ENCODE measurements around the gene RHOV.

DNA sequence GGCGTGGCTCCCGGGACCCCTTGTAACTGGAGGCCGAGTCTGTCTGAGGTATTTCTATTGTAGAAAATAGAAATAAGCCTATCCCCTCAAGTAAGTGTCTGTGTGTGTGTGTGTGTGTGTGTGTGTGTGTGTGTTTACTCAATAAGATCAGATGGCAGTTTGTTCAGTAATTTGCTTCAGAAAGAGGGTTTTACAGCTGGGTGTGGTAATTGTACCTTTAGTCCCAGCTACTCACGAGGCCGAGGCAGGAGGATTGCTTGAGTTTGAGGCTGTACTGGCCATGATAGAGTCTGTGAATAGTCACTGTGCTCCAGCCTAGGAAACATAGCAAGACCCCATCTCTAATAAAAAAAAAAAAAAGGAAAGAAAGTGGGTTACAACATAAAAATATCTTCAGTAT lies 21.5 kb downstream of the RHOV start:
- TF ChIP-seq, protein P1, sequence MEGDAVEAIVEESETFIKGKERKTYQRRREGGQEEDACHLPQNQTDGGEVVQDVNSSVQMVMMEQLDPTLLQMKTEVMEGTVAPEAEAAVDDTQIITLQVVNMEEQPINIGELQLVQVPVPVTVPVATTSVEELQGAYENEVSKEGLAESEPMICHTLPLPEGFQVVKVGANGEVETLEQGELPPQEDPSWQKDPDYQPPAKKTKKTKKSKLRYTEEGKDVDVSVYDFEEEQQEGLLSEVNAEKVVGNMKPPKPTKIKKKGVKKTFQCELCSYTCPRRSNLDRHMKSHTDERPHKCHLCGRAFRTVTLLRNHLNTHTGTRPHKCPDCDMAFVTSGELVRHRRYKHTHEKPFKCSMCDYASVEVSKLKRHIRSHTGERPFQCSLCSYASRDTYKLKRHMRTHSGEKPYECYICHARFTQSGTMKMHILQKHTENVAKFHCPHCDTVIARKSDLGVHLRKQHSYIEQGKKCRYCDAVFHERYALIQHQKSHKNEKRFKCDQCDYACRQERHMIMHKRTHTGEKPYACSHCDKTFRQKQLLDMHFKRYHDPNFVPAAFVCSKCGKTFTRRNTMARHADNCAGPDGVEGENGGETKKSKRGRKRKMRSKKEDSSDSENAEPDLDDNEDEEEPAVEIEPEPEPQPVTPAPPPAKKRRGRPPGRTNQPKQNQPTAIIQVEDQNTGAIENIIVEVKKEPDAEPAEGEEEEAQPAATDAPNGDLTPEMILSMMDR (conservative IDR thresholded peaks at IDR 0.05; ENCODE audit: low read length), result no peak
- TF ChIP-seq EZH2phosphoT487 (IDR thresholded peaks at IDR 0.05; ENCODE audit: borderline replicate concordance), result no peak
